Liver (tissue), 9 donors: ENCODE results near the gene TRDMT1. TPM values are rescaled to one million over a fixed set of nuclear protein-coding genes. Genes with fewer than 3 reads are reported as not detected.

Experiments
- DNase-seq: peaks from one replicate; pipeline ENCODE4 v3.0.0-alpha.2; 2017; ENCODE audit warnings: low spot score
- H3K27ac ChIP-seq, 2 donors: one replicate each; pipeline ENCODE4 v1.7.0; 2013; ENCODE audit warnings: inconsistent platforms in 2 of 2, low read length in 2 of 2, control low read depth in 1 of 2, low read depth in 1 of 2, mild to moderate bottlenecking in 1 of 2
- H3K27me3 ChIP-seq, 4 donors: one replicate each; pipeline versions ENCODE4 v1.6.1 to v1.7.0; 2013; ENCODE audit warnings: low read length in 3 of 4, inconsistent platforms in 1 of 4, mild to moderate bottlenecking in 1 of 4, moderate library complexity in 1 of 4; ENCODE audit not compliant: control insufficient read depth in 4 of 4, insufficient read depth in 4 of 4
- H3K36me3 ChIP-seq, 4 donors: one replicate each; pipeline versions ENCODE4 v1.6.1 to v1.7.0; 2013; ENCODE audit warnings: low read length in 3 of 4, mild to moderate bottlenecking in 3 of 4, low read depth in 1 of 4, moderate library complexity in 1 of 4; ENCODE audit not compliant: control insufficient read depth in 4 of 4, insufficient read depth in 3 of 4
- H3K4me1 ChIP-seq, 4 donors: one replicate each; pipeline versions ENCODE4 v1.6.1 to v1.7.0; 2013; ENCODE audit warnings: low read length in 3 of 4, mild to moderate bottlenecking in 3 of 4, moderate library complexity in 1 of 4; ENCODE audit not compliant: control insufficient read depth in 4 of 4, insufficient read depth in 4 of 4
- H3K4me3 ChIP-seq, 3 donors: one replicate each; pipeline versions ENCODE4 v1.6.1 to v1.7.0; 2013; ENCODE audit warnings: low read length in 3 of 3, control low read depth in 1 of 3, low read depth in 1 of 3, mild to moderate bottlenecking in 1 of 3
- H3K9ac ChIP-seq, 2 donors: one replicate each; pipeline ENCODE4 v1.7.0; 2013; ENCODE audit warnings: low read length in 2 of 2, mild to moderate bottlenecking in 2 of 2, moderate library complexity in 2 of 2, control low read depth in 1 of 2, low read depth in 1 of 2
- H3K9me3 ChIP-seq, 4 donors: one replicate each; pipeline versions ENCODE4 v1.6.1 to v1.7.0; 2013; ENCODE audit warnings: low read length in 3 of 4; ENCODE audit not compliant: control insufficient read depth in 4 of 4
- ATF3 ChIP-seq: IDR thresholded peaks from 2 replicates; pipeline ENCODE4 v1.6.1; 2016; ENCODE audit warnings: antibody characterized with exemption
- CTCF ChIP-seq: fragments of 150-350 bp; IDR thresholded peaks from 2 replicates; pipeline ENCODE4 v1.5.1; 2017; ENCODE audit warnings: improper control_type of control experiment, low read depth, low read length; ENCODE audit not compliant: missing input control
- EGR1 ChIP-seq, 2 donors: IDR thresholded peaks; 2 replicates each; pipeline ENCODE4 v1.6.1; 2016 to 2018; ENCODE audit warnings: antibody characterized with exemption in 2 of 2, low read depth in 2 of 2
- FOXA1 ChIP-seq: IDR thresholded peaks from 2 replicates; pipeline ENCODE4 v1.6.1; 2016; ENCODE audit warnings: antibody characterized with exemption
- FOXA2 ChIP-seq: IDR thresholded peaks from 2 replicates; pipeline ENCODE4 v1.6.1; 2016; ENCODE audit warnings: antibody characterized with exemption
- GABPA ChIP-seq, 2 donors: IDR thresholded peaks in 1 of 2; conservative IDR thresholded peaks in 1 of 2; 2 replicates each; pipeline ENCODE4 v1.6.1; 2016; ENCODE audit warnings: antibody characterized with exemption in 2 of 2, mild to moderate bottlenecking in 1 of 2, moderate library complexity in 1 of 2
- HNF4A ChIP-seq, 2 donors: conservative IDR thresholded peaks; 2 replicates each; pipeline ENCODE4 v1.6.1; 2016; ENCODE audit warnings: antibody characterized with exemption in 2 of 2, mild to moderate bottlenecking in 2 of 2
- HNF4G ChIP-seq: IDR thresholded peaks from 2 replicates; pipeline ENCODE4 v1.6.1; 2016; ENCODE audit warnings: antibody characterized with exemption
- JUND ChIP-seq, 2 donors: IDR thresholded peaks; 2 replicates each; pipeline ENCODE4 v1.6.1; 2016; ENCODE audit warnings: antibody characterized with exemption in 2 of 2
- MAX ChIP-seq: IDR thresholded peaks from 2 replicates; pipeline ENCODE4 v1.6.1; 2016; ENCODE audit warnings: antibody characterized with exemption
- NR2F2 ChIP-seq: IDR thresholded peaks from 2 replicates; pipeline ENCODE4 v1.6.1; 2016; ENCODE audit warnings: antibody characterized with exemption
- RAD21 ChIP-seq, 2 donors: IDR thresholded peaks; 2 replicates each; pipeline ENCODE4 v1.6.1; 2016; ENCODE audit warnings: antibody characterized with exemption in 2 of 2, mild to moderate bottlenecking in 2 of 2
- RXRA ChIP-seq, 2 donors: IDR thresholded peaks; 2 replicates each; pipeline ENCODE4 v1.6.1; 2017 to 2018; ENCODE audit warnings: antibody characterized with exemption in 2 of 2, mild to moderate bottlenecking in 1 of 2
- SP1 ChIP-seq: IDR thresholded peaks from 2 replicates; pipeline ENCODE4 v1.6.1; 2018; ENCODE audit warnings: antibody characterized with exemption, mild to moderate bottlenecking
- TAF1 ChIP-seq: conservative IDR thresholded peaks from 2 replicates; pipeline ENCODE4 v1.6.1; 2016; ENCODE audit warnings: antibody characterized with exemption, mild to moderate bottlenecking
- YY1 ChIP-seq: IDR thresholded peaks from 2 replicates; pipeline ENCODE4 v1.6.1; 2016; ENCODE audit warnings: antibody characterized with exemption, mild to moderate bottlenecking
- WGBS: extraction: QIAGEN DNeasy Blood & Tissue Kit; methylation state at CpG from one replicate; pipeline ENCODE4 v1.1.7; 2013; 5-methylcytosine and 5-hydroxymethylcytosine counted together
- polyA plus RNA-seq, 2 donors: library from polyadenylated mRNA; stranded (reverse) in 1 of 2; unstranded in 1 of 2; fragments of 200-250 nt in 1 of 2; fragments of >200 nt in 1 of 2; fragmentation: Nextera tagmentation in 1 of 2; extraction: Ambion mirVana in 1 of 2; gene quantifications; one replicate each; pipeline versions ENCODE4 v1.2.1 to v1.2.3, GENCODE V29; 2013 to 2015
- total RNA-seq, 2 donors: library from RNA; depleted of rRNA; stranded (reverse); fragments of >200 nt; gene quantifications; one replicate each; pipeline ENCODE4 v1.2.3, GENCODE V29; 2014
- donor health status: healthy.
- donor health status: healthy.
- donor health status: healthy.
- donor health status: healthy.
- donor health status: healthy.

The TRDMT1 gene
- total and polyA plus RNA-seq, 4 donors, result 0.38 to 2.4 (median 1.1) TPM

GRCh38 chr10:17109475-17110207 lies 91.8 kb downstream of the TRDMT1 start (continued):
- TF ChIP-seq CTCF, result no peak
- TF ChIP-seq HNF4G, result no peak
- no peak for TF ChIP-seq FOXA2
- no peak for TF ChIP-seq RXRA (IDR thresholded peaks at IDR 0.05)
- no peak for TF ChIP-seq YY1
- no peak for TF ChIP-seq ATF3

GRCh38 chr10:17109046-17109445 lies 92.4 kb downstream of the TRDMT1 start:
- Histone ChIP-seq H3K27ac (no peak overlapping the region), H3K27me3 (no peaks in the 10 kb centered on the region), H3K9ac (no peak overlapping the region), H3K4me3 (no peak overlapping the region), H3K9me3 (no peaks in the 10 kb centered on the region), H3K4me1 (no peaks in the 10 kb centered on the region), H3K36me3 (no peaks in the 10 kb centered on the region)
- TF ChIP-seq JUND (IDR thresholded peaks at IDR 0.05), result no peak
- no peak for TF ChIP-seq GABPA (IDR thresholded peaks at IDR 0.05 in 1 of 2, conservative IDR thresholded peaks at IDR 0.05 in 1 of 2)
- WGBS, result 88% methylated on average over 2 of the region's 2 CpGs
- no peak for DNase-seq

GRCh38 chr10:17106991-17107390 lies 94.5 kb downstream of the TRDMT1 start:
- no peaks in the 10 kb centered on the region for H3K9me3 ChIP-seq
- no peak overlapping the region for H3K9ac ChIP-seq
- H3K36me3 ChIP-seq, result no peaks in the 10 kb centered on the region
- H3K4me1 ChIP-seq, result no peaks in the 10 kb centered on the region
- TF ChIP-seq TAF1 (no peak), JUND (IDR thresholded peaks at IDR 0.05) (no peak), YY1 (no peak), FOXA1 (no peak), HNF4G (no peak), FOXA2 (no peak), NR2F2 (no peak), EGR1 (IDR thresholded peaks at IDR 0.05; ENCODE audit: low read depth in 2 of 2) (no peak), SP1 (no peak), ATF3 (no peak), HNF4A (conservative IDR thresholded peaks at IDR 0.05) (no peak), GABPA (IDR thresholded peaks at IDR 0.05 in 1 of 2, conservative IDR thresholded peaks at IDR 0.05 in 1 of 2) (no peak), MAX (no peak), RAD21 (IDR thresholded peaks at IDR 0.05) (no peak)
- no peak overlapping the region for H3K4me3 ChIP-seq
- no peak for DNase-seq
- no peaks in the 10 kb centered on the region for H3K27me3 ChIP-seq
- H3K27ac ChIP-seq, result no peak overlapping the region
- 89% methylated on average over 5 of the region's 5 CpGs for WGBS
